Neutrophil (primary cell): ENCODE results near the gene RTCA.

Experiments used
- H3K27ac ChIP-seq: fragments of 200-600 bp; sonication (generic); 2 replicates; pipeline ENCODE4 v1.5.1; 2016; ENCODE audit warnings: mild to moderate bottlenecking, moderate library complexity
- H3K27me3 ChIP-seq: fragments of 200-600 bp; sonication (generic); 2 replicates; pipeline ENCODE4 v1.6.0; 2016; ENCODE audit warnings: mild to moderate bottlenecking
- H3K36me3 ChIP-seq: fragments of 200-600 bp; sonication (generic); 2 replicates; pipeline ENCODE4 v1.5.1; 2017
- H3K4me1 ChIP-seq, 2 experiments: fragments of 200-600 bp in 1 of 2; sonication (generic) in 1 of 2; 1 replicate in 1 of 2; 2 replicates in 1 of 2; pipeline versions ENCODE4 v1.5.1 to v1.6.1; 2013 to 2016; ENCODE audit warnings: low read depth in 1 of 2, low read length in 1 of 2, mild to moderate bottlenecking in 1 of 2, moderate library complexity in 1 of 2; ENCODE audit not compliant: control insufficient read depth in 1 of 2, insufficient read depth in 1 of 2
- H3K4me3 ChIP-seq, 2 experiments: fragments of 200-600 bp in 1 of 2; sonication (generic) in 1 of 2; 1 replicate in 1 of 2; 2 replicates in 1 of 2; pipeline ENCODE4 v1.5.1; 2013 to 2016; ENCODE audit warnings: low read depth in 1 of 2, low read length in 1 of 2, mild to moderate bottlenecking in 1 of 2, moderate library complexity in 1 of 2
- H3K9me3 ChIP-seq: fragments of 200-600 bp; sonication (generic); 2 replicates; pipeline ENCODE4 v1.5.1; 2016
- TF ChIP-seq, protein P1 (sequence below): fragments of 200-600 bp; sonication (generic); IDR thresholded peaks from 2 replicates; pipeline ENCODE4 v1.5.1; 2016; ENCODE audit warnings: antibody characterized with exemption

Gene RTCA

DNA sequence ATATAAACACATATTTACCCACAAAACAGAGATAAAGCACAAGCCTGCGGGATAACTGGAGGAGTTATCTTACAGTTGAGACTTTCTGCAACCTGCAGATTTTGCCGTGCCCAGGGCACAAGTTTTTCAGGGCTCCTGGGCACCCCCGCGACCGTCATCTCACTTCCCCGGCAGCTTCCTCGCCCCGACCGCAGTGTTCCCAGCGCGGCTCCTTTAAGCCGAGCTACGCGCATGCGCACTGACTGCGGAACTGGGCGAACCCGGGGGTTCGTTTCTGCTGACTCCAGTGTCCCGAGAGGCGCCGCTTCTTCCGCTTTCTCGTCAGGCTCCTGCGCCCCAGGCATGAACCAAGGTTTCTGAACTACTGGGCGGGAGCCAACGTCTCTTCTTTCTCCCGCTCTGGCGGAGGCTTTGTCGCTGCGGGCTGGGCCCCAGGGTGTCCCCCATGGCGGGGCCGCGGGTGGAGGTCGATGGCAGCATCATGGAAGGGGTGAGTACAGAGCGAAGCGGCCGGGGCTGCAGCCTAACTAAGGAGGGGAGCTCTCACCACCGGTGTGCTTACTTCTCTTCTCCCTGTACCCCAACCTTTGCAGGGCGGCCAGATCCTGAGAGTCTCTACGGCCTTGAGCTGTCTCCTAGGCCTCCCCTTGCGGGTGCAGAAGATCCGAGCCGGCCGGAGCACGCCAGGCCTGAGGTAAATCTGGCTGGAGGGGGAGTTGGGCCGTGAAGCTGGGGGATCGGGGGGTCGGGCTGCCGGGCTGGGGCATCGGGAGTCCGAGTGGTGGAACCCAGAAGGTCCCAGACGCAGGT lies at the start of gene RTCA:
RTCA (plus strand) TSS at position 286 of the 810 bp plus-strand sequence; CDS start at position 446, 160 bp downstream.
- Histone ChIP-seq H3K4me1 (peaks cover 24% of the 10 kb centered on the region in 2 experiments), H3K36me3 (peaks cover 34% of the 10 kb centered on the region), H3K9me3 (no peaks in the 10 kb centered on the region), H3K4me3 (peak within 1 kb of the TSS; percentile 78 to 91), H3K27me3 (no peaks in the 10 kb centered on the region), H3K27ac (peak within 1 kb of the TSS; percentile 93)
- TF ChIP-seq, protein P1, sequence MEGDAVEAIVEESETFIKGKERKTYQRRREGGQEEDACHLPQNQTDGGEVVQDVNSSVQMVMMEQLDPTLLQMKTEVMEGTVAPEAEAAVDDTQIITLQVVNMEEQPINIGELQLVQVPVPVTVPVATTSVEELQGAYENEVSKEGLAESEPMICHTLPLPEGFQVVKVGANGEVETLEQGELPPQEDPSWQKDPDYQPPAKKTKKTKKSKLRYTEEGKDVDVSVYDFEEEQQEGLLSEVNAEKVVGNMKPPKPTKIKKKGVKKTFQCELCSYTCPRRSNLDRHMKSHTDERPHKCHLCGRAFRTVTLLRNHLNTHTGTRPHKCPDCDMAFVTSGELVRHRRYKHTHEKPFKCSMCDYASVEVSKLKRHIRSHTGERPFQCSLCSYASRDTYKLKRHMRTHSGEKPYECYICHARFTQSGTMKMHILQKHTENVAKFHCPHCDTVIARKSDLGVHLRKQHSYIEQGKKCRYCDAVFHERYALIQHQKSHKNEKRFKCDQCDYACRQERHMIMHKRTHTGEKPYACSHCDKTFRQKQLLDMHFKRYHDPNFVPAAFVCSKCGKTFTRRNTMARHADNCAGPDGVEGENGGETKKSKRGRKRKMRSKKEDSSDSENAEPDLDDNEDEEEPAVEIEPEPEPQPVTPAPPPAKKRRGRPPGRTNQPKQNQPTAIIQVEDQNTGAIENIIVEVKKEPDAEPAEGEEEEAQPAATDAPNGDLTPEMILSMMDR = peak; percentile 19

DNA sequence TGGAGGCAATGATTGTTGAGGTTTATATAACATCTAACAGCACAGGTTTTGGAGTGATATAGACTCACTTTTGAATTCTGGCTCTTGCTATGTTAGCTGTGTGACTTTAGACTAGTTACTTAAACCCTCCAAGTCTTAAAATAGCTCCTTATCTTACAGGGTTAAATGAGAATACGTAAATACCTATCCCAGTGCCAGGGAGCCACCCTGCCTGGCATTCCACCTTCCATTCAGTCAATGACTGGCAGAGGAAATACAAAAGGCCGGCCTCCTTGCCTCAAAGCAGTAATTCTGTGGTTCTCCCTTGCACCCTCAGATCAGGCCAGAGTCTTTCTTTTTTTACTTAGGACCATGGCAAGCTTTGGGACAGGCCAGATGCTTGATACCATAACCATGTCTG lies 48.2 kb upstream of the RTCA start:
- H3K4me3 ChIP-seq = no peak overlapping the region
- H3K27me3 ChIP-seq = no peaks in the 10 kb centered on the region
- H3K9me3 ChIP-seq = no peaks in the 10 kb centered on the region
- H3K27ac ChIP-seq = no peak overlapping the region
- peaks cover 26% of the 10 kb centered on the region for H3K36me3 ChIP-seq
- peaks cover 0 to 5% of the 10 kb centered on the region in 2 experiments for H3K4me1 ChIP-seq
- TF ChIP-seq, protein P1 = no peak

DNA sequence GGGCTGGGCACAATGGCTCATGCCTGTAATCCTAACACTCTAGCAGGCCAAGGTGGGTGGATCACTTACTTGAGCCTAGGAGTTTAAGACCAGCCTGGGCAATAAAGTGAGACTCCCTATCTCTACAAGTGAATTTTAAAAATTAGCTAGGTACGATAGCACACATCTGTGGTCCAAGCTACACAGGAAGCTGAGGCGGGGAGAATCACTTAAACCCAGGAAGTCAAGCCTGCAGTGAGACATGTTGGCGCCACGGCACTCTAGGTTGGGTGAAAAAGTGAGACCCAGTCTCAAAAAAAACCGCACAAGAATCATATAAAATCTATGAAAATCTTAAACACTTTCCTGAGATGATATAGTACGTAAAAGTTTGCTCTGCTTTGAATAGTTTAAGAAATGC lies 46.6 kb upstream of the RTCA start:
- peaks cover 11% of the 10 kb centered on the region for H3K36me3 ChIP-seq
- TF ChIP-seq, protein P1 = no peak
- no peaks in the 10 kb centered on the region for H3K27me3 ChIP-seq
- H3K9me3 ChIP-seq = no peaks in the 10 kb centered on the region
- H3K27ac ChIP-seq = no peak overlapping the region
- H3K4me3 ChIP-seq = no peak overlapping the region
- peaks cover 0 to 5% of the 10 kb centered on the region in 2 experiments for H3K4me1 ChIP-seq

DNA sequence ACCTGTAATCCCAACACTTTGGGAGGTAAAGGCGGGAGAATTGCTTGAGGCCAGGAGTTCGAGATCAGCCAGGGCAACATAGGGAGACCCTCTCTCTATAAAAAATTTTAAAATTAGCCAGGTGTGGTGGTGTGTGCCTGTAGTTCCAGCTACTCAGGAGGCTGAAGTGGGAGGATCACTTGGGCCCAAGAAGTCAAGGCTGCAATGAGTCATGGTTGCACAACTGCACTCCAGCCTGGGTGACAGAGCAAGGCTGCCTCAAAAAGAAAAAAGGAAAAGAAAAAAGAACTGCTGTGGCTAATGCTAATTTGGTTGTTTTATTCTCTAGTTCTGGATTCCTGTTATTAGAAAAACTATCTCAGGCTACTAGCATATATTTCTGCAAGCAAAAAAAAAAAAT lies 46.1 kb upstream of the RTCA start:
- no peak overlapping the region for H3K27ac ChIP-seq
- peaks cover 0 to 5% of the 10 kb centered on the region in 2 experiments for H3K4me1 ChIP-seq
- no peaks in the 10 kb centered on the region for H3K27me3 ChIP-seq
- peaks cover 6% of the 10 kb centered on the region for H3K36me3 ChIP-seq
- no peaks in the 10 kb centered on the region for H3K9me3 ChIP-seq
- H3K4me3 ChIP-seq = no peak overlapping the region
- TF ChIP-seq, protein P1 = no peak

DNA sequence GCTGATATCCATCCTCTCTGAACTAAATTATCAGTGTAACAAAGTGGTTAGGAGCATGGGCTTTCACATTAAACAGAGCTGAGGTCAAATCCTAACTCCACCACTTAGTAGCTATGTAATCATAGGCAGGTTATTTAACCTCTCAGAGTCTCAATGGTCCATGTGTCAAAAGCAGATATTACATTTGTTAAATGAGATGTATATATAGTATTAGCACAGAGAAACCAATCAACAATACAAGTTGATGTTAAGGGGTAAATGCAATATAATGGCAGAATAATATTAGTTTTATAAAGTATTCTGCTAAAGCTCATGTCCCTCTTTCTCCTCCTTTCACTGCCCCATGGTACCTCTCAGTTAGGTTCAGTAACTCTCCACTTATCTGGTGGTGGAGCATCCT lies 43.6 kb upstream of the RTCA start:
- peaks cover 0 to 5% of the 10 kb centered on the region in 2 experiments for H3K4me1 ChIP-seq
- no peaks in the 10 kb centered on the region for H3K36me3 ChIP-seq
- no peak overlapping the region for H3K27ac ChIP-seq
- H3K27me3 ChIP-seq = no peaks in the 10 kb centered on the region
- H3K4me3 ChIP-seq = no peak overlapping the region
- no peaks in the 10 kb centered on the region for H3K9me3 ChIP-seq
- TF ChIP-seq, protein P1 = no peak
